WTC11 (cell line): Measurements from ENCODE around the gene LRRC4. TPM values are rescaled to one million over a fixed set of nuclear protein-coding genes. Genes with fewer than 3 reads are reported as not detected.

Experiments used
- ATAC-seq: fragments of 200-7000 bp; cut with Tn5 transposase; 2 replicates; pipeline ENCODE4 v1.10.0; 2021; ENCODE audit warnings: mild to moderate bottlenecking, moderate library complexity
- CTCF ChIA-PET: fragments of 300-600 bp; sonication (Branson Sonifier 250); formaldehyde crosslinking; loops from one replicate; lab custom pipeline; 2021; ENCODE audit warnings: antibody characterized with exemption; lab: Charles Lee
- POLR2A ChIA-PET: fragments of 350-600 bp; sonication (Branson Sonifier 250); formaldehyde crosslinking; loops from one replicate; lab custom pipeline; 2021; ENCODE audit warnings: antibody characterized with exemption; lab: Charles Lee
- DNase-seq: peaks from one replicate; pipeline ENCODE4 v3.0.0; 2021; ENCODE audit warnings: low spot score
- H3K27ac Mint-ChIP-seq: 2 replicates; pipeline ENCODE4 v1.8.0; 2021; ENCODE audit warnings: mixed read lengths
- H3K27me3 Mint-ChIP-seq: 2 replicates; pipeline ENCODE4 v1.8.0; 2021; ENCODE audit warnings: low read depth, mild to moderate bottlenecking, moderate library complexity, mixed read lengths
- H3K36me3 Mint-ChIP-seq: 2 replicates; pipeline ENCODE4 v1.8.0; 2021; ENCODE audit warnings: mixed read lengths
- H3K4me1 Mint-ChIP-seq: 2 replicates; pipeline ENCODE4 v1.8.0; 2022; ENCODE audit warnings: mixed read lengths
- H3K4me3 Mint-ChIP-seq: 2 replicates; pipeline ENCODE4 v1.8.0; 2021; ENCODE audit warnings: mild to moderate bottlenecking, moderate library complexity, mixed read lengths
- H3K9me3 Mint-ChIP-seq: 2 replicates; pipeline ENCODE4 v1.8.0; 2021; ENCODE audit warnings: mixed read lengths
- FOXP1 ChIP-seq: sonication (generic); formaldehyde crosslinking; IDR thresholded peaks from 2 replicates; pipeline ENCODE4 v1.8.0; 2022; ENCODE audit warnings: missing genetic modification reagents, mild to moderate bottlenecking, moderate library complexity, borderline replicate concordance
- GABPB1 ChIP-seq: sonication (generic); formaldehyde crosslinking; IDR thresholded peaks from 2 replicates; pipeline ENCODE4 v1.8.1; 2023; ENCODE audit warnings: mild to moderate bottlenecking, missing genetic modification reagents
- IRF2 ChIP-seq: sonication (generic); formaldehyde crosslinking; IDR thresholded peaks from 2 replicates; pipeline ENCODE4 v1.8.0; 2022; ENCODE audit warnings: low read depth, missing genetic modification reagents, borderline replicate concordance
- JUN ChIP-seq: sonication (generic); formaldehyde crosslinking; IDR thresholded peaks from 2 replicates; pipeline ENCODE4 v1.8.0; 2023; ENCODE audit warnings: mild to moderate bottlenecking, missing genetic modification reagents
- MXD4 ChIP-seq: fragments of 250-450 bp; sonication (Bioruptor Pico); IDR thresholded peaks from 2 replicates; pipeline ENCODE4 v1.8.0; 2021; ENCODE audit warnings: mild to moderate bottlenecking, moderate library complexity, borderline replicate concordance
- NFATC4 ChIP-seq: fragments of 250-450 bp; sonication (Bioruptor Pico); IDR thresholded peaks from 2 replicates; pipeline ENCODE4 v1.9.0; 2021; ENCODE audit warnings: mild to moderate bottlenecking
- NR3C1 ChIP-seq: sonication (generic); formaldehyde crosslinking; conservative IDR thresholded peaks from 2 replicates; pipeline ENCODE4 v1.8.1; 2023; ENCODE audit warnings: low read depth, mild to moderate bottlenecking, missing genetic modification reagents
- OVOL2 ChIP-seq: fragments of 250-450 bp; sonication (Bioruptor Pico); IDR thresholded peaks from 2 replicates; pipeline ENCODE4 v1.9.0; 2021; ENCODE audit warnings: mild to moderate bottlenecking, borderline replicate concordance
- SMAD3 ChIP-seq: sonication (generic); formaldehyde crosslinking; IDR thresholded peaks from 2 replicates; pipeline ENCODE4 v1.8.0; 2022; ENCODE audit warnings: missing genetic modification reagents, mild to moderate bottlenecking, borderline replicate concordance
- TEAD4 ChIP-seq: sonication (generic); formaldehyde crosslinking; IDR thresholded peaks from 2 replicates; pipeline ENCODE4 v1.8.0; 2022; ENCODE audit warnings: mild to moderate bottlenecking, missing genetic modification reagents
- TP53 ChIP-seq: sonication (generic); formaldehyde crosslinking; IDR thresholded peaks from 2 replicates; pipeline ENCODE4 v1.8.1; 2023; ENCODE audit warnings: mild to moderate bottlenecking, missing genetic modification reagents
- ZNF263 ChIP-seq: sonication (generic); formaldehyde crosslinking; IDR thresholded peaks from 2 replicates; pipeline ENCODE4 v1.8.1; 2022; ENCODE audit warnings: low read depth, mild to moderate bottlenecking, moderate library complexity, missing genetic modification reagents
- ZNF317 ChIP-seq: sonication (generic); formaldehyde crosslinking; IDR thresholded peaks from 2 replicates; pipeline ENCODE4 v1.8.1; 2023; ENCODE audit warnings: low read depth, mild to moderate bottlenecking, moderate library complexity, missing genetic modification reagents, borderline replicate concordance
- total RNA-seq: library from RNA; stranded (reverse); gene quantifications from 3 replicates; pipeline ENCODE4 v1.2.3, GENCODE V29; 2021
- TF ChIP-seq, protein P1 (sequence below): sonication (generic); formaldehyde crosslinking; IDR thresholded peaks from 2 replicates; pipeline ENCODE4 v1.8.1; 2022; ENCODE audit warnings: missing genetic modification reagents, borderline replicate concordance
- TF ChIP-seq, protein P2 (sequence below): sonication (generic); formaldehyde crosslinking; IDR thresholded peaks from 2 replicates; pipeline ENCODE4 v1.8.0; 2023; ENCODE audit warnings: missing genetic modification reagents, mild to moderate bottlenecking, borderline replicate concordance
- TF ChIP-seq, protein P3 (sequence below): fragments of 250-450 bp; sonication (Bioruptor Pico); conservative IDR thresholded peaks from 2 replicates; pipeline ENCODE4 v1.9.0; 2021; ENCODE audit warnings: mild to moderate bottlenecking
- TF ChIP-seq, protein P4 (sequence below): fragments of 250-450 bp; sonication (Bioruptor Pico); IDR thresholded peaks from 2 replicates; pipeline ENCODE4 v1.8.0; 2021; ENCODE audit warnings: mild to moderate bottlenecking
- TF ChIP-seq, protein P5 (sequence below): sonication (generic); formaldehyde crosslinking; IDR thresholded peaks from 2 replicates; pipeline ENCODE4 v1.8.1; 2023; ENCODE audit warnings: mild to moderate bottlenecking, missing genetic modification reagents, borderline replicate concordance
- TF ChIP-seq, protein P6 (sequence below): sonication (generic); formaldehyde crosslinking; IDR thresholded peaks from 2 replicates; pipeline ENCODE4 v1.8.1; 2023; ENCODE audit warnings: mild to moderate bottlenecking, missing genetic modification reagents, moderate library complexity
- TF ChIP-seq, protein P7 (sequence below): fragments of 250-450 bp; sonication (Bioruptor Pico); IDR thresholded peaks from 2 replicates; pipeline ENCODE4 v1.9.0; 2021; ENCODE audit warnings: mild to moderate bottlenecking

LRRC4 gene
- total RNA-seq, 1 experiment from 2014 or later, result 14.9 TPM

DNA sequence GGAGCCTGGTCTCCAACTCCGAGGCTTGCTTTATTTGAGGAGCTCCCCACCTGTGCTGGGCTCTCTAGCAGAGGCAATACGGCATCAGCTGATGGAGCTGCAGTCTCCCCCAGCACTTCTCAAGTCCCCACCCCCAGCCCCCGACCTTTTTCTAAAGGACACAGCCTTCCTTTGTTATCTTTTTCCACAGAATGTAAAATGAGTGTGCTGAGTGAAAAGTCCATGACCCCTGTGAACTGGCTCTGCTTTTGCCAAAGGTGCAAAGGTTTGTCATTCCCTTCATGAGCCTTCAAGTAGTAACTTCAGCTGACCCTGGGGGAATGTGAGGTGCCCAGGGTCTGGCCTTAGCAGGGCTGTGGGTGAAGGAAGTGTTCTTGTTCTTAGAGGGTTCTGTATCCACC lies 25.5 kb downstream of the LRRC4 start:
- ATAC-seq (no peak), DNase-seq (no peak)
- no peaks in the 10 kb centered on the region for H3K36me3 Mint-ChIP-seq
- TF ChIP-seq, protein P1, sequence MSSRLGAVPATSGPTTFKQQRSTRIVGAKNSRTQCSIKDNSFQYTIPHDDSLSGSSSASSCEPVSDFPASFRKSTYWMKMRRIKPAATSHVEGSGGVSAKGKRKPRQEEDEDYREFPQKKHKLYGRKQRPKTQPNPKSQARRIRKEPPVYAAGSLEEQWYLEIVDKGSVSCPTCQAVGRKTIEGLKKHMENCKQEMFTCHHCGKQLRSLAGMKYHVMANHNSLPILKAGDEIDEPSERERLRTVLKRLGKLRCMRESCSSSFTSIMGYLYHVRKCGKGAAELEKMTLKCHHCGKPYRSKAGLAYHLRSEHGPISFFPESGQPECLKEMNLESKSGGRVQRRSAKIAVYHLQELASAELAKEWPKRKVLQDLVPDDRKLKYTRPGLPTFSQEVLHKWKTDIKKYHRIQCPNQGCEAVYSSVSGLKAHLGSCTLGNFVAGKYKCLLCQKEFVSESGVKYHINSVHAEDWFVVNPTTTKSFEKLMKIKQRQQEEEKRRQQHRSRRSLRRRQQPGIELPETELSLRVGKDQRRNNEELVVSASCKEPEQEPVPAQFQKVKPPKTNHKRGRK (CRISPR knock-in tag), result no peak
- TF ChIP-seq TEAD4 (CRISPR knock-in tag) (no peak), OVOL2 (CRISPR knock-in tag) (no peak)
- H3K27ac Mint-ChIP-seq, result no peak overlapping the region
- ChIA-PET CTCF (interaction anchor here (0.6 to 1.6 kb wide), 2 partner anchors 13 to 204 kb away, joined by 3 to 6 read pairs; no protein-coding TSS in a partner anchor), POLR2A (no interaction called here)
- no peak overlapping the region for H3K4me3 Mint-ChIP-seq
- H3K27me3 Mint-ChIP-seq, result no peaks in the 10 kb centered on the region
- peaks cover 6% of the 10 kb centered on the region for H3K4me1 Mint-ChIP-seq
- H3K9me3 Mint-ChIP-seq, result no peaks in the 10 kb centered on the region

DNA sequence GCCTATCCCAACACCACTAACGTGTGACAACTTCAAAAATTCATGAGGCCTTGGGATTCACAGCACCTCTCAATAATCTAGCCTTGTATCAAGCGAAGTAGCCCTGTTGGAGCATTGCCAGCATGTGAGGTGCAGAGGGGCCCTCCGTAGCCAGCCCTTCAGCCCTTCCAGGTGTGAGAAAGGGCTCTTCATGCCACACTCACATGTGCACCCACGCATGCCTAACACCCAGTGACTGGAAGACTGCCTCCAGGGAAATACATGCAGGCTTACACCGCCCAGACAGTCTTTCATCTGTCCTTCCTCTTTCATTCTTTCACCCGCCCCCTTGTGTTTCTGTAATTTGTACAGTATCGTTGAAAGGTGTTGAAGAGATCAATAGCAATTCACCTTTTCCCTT lies 26.1 kb downstream of the LRRC4 start:
- CTCF ChIA-PET, result interaction anchor here (1.6 kb wide), 1 partner anchor 14 kb away, joined by 6 read pairs; no protein-coding TSS in a partner anchor
- Mint-ChIP-seq H3K4me1 (peaks cover 2% of the 10 kb centered on the region), H3K27me3 (no peaks in the 10 kb centered on the region), H3K9me3 (no peaks in the 10 kb centered on the region), H3K4me3 (no peak overlapping the region), H3K36me3 (no peaks in the 10 kb centered on the region), H3K27ac (no peak overlapping the region; the same call in 1 of the 2 replicates)
- DNase-seq (no peak), ATAC-seq (no peak; the same call in 1 of the 2 replicates)
- POLR2A ChIA-PET, result no interaction called here
- TF ChIP-seq FOXP1 (CRISPR knock-in tag) (no peak), ZNF317 (CRISPR knock-in tag) (no peak), MXD4 (CRISPR knock-in tag) (no peak), NFATC4 (CRISPR knock-in tag) (no peak), OVOL2 (CRISPR knock-in tag) (no peak), GABPB1 (CRISPR knock-in tag) (no peak), TP53 (CRISPR knock-in tag) (no peak), JUN (CRISPR knock-in tag) (no peak), ZNF263 (CRISPR knock-in tag) (no peak), IRF2 (CRISPR knock-in tag) (no peak), NR3C1 (no peak), SMAD3 (CRISPR knock-in tag) (no peak)
- TF ChIP-seq, protein P2, sequence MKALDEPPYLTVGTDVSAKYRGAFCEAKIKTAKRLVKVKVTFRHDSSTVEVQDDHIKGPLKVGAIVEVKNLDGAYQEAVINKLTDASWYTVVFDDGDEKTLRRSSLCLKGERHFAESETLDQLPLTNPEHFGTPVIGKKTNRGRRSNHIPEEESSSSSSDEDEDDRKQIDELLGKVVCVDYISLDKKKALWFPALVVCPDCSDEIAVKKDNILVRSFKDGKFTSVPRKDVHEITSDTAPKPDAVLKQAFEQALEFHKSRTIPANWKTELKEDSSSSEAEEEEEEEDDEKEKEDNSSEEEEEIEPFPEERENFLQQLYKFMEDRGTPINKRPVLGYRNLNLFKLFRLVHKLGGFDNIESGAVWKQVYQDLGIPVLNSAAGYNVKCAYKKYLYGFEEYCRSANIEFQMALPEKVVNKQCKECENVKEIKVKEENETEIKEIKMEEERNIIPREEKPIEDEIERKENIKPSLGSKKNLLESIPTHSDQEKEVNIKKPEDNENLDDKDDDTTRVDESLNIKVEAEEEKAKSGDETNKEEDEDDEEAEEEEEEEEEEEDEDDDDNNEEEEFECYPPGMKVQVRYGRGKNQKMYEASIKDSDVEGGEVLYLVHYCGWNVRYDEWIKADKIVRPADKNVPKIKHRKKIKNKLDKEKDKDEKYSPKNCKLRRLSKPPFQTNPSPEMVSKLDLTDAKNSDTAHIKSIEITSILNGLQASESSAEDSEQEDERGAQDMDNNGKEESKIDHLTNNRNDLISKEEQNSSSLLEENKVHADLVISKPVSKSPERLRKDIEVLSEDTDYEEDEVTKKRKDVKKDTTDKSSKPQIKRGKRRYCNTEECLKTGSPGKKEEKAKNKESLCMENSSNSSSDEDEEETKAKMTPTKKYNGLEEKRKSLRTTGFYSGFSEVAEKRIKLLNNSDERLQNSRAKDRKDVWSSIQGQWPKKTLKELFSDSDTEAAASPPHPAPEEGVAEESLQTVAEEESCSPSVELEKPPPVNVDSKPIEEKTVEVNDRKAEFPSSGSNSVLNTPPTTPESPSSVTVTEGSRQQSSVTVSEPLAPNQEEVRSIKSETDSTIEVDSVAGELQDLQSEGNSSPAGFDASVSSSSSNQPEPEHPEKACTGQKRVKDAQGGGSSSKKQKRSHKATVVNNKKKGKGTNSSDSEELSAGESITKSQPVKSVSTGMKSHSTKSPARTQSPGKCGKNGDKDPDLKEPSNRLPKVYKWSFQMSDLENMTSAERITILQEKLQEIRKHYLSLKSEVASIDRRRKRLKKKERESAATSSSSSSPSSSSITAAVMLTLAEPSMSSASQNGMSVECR (CRISPR knock-in tag), result no peak
- TF ChIP-seq, protein P3, sequence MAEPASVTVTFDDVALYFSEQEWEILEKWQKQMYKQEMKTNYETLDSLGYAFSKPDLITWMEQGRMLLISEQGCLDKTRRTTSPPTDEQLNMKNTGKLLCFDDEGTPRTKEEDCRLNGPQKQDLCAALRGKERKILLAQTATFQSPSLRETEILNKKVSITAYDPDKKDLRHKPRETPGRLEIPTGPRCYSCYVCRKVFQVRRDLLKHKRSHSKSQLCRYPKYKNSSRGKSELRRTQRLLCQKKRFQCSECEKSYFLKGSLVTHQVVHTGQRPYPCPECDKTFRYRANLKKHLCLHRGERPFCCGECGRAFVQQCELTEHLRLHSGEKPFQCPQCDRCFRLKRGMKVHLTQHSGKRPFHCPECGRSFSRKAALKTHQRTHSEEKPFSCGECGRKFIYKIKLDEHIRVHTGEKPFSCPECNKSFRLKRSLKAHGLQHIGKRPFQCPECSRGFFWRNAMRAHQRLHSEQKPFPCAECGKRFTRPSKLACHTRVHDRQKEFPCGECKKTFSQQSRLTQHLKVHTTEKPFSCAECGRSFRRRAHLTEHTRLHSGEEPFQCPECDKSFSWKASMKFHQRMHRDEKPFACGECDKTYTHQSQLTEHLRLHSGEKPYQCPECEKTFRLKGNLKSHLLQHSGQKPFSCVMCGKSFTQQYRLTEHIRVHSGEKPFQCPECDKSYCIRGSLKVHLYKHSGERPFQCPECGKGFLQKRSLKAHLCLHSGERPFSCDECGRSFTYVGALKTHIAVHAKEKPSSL (CRISPR knock-in tag), result no peak
- TF ChIP-seq, protein P4, sequence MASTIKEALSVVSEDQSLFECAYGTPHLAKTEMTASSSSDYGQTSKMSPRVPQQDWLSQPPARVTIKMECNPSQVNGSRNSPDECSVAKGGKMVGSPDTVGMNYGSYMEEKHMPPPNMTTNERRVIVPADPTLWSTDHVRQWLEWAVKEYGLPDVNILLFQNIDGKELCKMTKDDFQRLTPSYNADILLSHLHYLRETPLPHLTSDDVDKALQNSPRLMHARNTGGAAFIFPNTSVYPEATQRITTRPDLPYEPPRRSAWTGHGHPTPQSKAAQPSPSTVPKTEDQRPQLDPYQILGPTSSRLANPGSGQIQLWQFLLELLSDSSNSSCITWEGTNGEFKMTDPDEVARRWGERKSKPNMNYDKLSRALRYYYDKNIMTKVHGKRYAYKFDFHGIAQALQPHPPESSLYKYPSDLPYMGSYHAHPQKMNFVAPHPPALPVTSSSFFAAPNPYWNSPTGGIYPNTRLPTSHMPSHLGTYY (CRISPR knock-in tag), result no peak
- TF ChIP-seq, protein P5, sequence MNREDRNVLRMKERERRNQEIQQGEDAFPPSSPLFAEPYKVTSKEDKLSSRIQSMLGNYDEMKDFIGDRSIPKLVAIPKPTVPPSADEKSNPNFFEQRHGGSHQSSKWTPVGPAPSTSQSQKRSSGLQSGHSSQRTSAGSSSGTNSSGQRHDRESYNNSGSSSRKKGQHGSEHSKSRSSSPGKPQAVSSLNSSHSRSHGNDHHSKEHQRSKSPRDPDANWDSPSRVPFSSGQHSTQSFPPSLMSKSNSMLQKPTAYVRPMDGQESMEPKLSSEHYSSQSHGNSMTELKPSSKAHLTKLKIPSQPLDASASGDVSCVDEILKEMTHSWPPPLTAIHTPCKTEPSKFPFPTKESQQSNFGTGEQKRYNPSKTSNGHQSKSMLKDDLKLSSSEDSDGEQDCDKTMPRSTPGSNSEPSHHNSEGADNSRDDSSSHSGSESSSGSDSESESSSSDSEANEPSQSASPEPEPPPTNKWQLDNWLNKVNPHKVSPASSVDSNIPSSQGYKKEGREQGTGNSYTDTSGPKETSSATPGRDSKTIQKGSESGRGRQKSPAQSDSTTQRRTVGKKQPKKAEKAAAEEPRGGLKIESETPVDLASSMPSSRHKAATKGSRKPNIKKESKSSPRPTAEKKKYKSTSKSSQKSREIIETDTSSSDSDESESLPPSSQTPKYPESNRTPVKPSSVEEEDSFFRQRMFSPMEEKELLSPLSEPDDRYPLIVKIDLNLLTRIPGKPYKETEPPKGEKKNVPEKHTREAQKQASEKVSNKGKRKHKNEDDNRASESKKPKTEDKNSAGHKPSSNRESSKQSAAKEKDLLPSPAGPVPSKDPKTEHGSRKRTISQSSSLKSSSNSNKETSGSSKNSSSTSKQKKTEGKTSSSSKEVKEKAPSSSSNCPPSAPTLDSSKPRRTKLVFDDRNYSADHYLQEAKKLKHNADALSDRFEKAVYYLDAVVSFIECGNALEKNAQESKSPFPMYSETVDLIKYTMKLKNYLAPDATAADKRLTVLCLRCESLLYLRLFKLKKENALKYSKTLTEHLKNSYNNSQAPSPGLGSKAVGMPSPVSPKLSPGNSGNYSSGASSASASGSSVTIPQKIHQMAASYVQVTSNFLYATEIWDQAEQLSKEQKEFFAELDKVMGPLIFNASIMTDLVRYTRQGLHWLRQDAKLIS (CRISPR knock-in tag), result no peak
- TF ChIP-seq, protein P6, sequence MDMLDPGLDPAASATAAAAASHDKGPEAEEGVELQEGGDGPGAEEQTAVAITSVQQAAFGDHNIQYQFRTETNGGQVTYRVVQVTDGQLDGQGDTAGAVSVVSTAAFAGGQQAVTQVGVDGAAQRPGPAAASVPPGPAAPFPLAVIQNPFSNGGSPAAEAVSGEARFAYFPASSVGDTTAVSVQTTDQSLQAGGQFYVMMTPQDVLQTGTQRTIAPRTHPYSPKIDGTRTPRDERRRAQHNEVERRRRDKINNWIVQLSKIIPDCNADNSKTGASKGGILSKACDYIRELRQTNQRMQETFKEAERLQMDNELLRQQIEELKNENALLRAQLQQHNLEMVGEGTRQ (CRISPR knock-in tag), result no peak
- TF ChIP-seq, protein P7, sequence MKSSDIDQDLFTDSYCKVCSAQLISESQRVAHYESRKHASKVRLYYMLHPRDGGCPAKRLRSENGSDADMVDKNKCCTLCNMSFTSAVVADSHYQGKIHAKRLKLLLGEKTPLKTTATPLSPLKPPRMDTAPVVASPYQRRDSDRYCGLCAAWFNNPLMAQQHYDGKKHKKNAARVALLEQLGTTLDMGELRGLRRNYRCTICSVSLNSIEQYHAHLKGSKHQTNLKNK (CRISPR knock-in tag), result no peak
